BJ (cell line): ENCODE data around the gene CPXM1. TPM values are rescaled to one million over a fixed set of nuclear protein-coding genes. Genes with fewer than 3 reads are reported as not detected.

Source experiments
- CTCF ChIA-PET: fragments of 350-600 bp; formaldehyde crosslinking; extraction: SDS; loops from one replicate; lab custom pipeline; 2021; ENCODE audit warnings: antibody characterized with exemption, inconsistent platforms; lab: Yijun Ruan, JAX
- POLR2A ChIA-PET: fragments of 300-600 bp; sonication (Branson Sonifier 250); formaldehyde crosslinking; extraction: SDS; loops from one replicate; lab custom pipeline; 2021; ENCODE audit warnings: antibody characterized with exemption; lab: Charles Lee
- DNase-seq: peaks from one replicate; pipeline ENCODE4 v3.0.0-alpha.2; 2011; ENCODE audit warnings: low read depth
- H3K27me3 ChIP-seq: 2 replicates; pipeline ENCODE4 v1.6.0; 2011; ENCODE audit warnings: low read length; ENCODE audit not compliant: control insufficient read depth, insufficient read depth
- H3K36me3 ChIP-seq: 2 replicates; pipeline ENCODE4 v1.5.1; 2011; ENCODE audit warnings: low read length; ENCODE audit not compliant: control insufficient read depth, insufficient read depth
- H3K4me3 ChIP-seq: 2 replicates; pipeline ENCODE4 v1.5.1; 2011; ENCODE audit warnings: low read depth, mild to moderate bottlenecking, control low read depth, low read length
- CTCF ChIP-seq: IDR thresholded peaks from 2 replicates; pipeline ENCODE4 v1.5.1; 2011; ENCODE audit warnings: low read depth, mild to moderate bottlenecking, control low read depth, inconsistent platforms, low read length, moderate library complexity; ENCODE audit not compliant: insufficient read depth
- polyA plus RNA-seq: library from polyadenylated mRNA; depleted of rRNA; stranded (reverse); fragments of >200 nt; gene quantifications from 2 replicates; pipeline ENCODE4 v1.2.3, GENCODE V29; 2011; rRNA removed

CPXM1 gene
- polyA plus RNA-seq, 1 experiment: 1.6 TPM

GRCh38 chr20:2746636-2747265 lies 53.7 kb downstream of the CPXM1 start:
- H3K27me3 ChIP-seq: peaks cover 14% of the 10 kb centered on the region
- H3K36me3 ChIP-seq: no peaks in the 10 kb centered on the region
- ChIA-PET POLR2A (no interaction called here), CTCF (interaction anchor here (0.9 kb wide), 1 partner anchor 9 kb away, joined by 4 read pairs; no protein-coding TSS in a partner anchor)
- H3K4me3 ChIP-seq: no peak overlapping the region
- no peak for DNase-seq
- TF ChIP-seq CTCF: no peak

- no peak overlapping the region for H3K4me3 ChIP-seq
- peaks cover 14% of the 10 kb centered on the region for H3K27me3 ChIP-seq
- CTCF ChIA-PET: interaction anchor here (0.9 kb wide), 1 partner anchor 10 kb away, joined by 4 read pairs; no protein-coding TSS in a partner anchor
- POLR2A ChIA-PET: no interaction called here
- DNase-seq: no peak
- no peak for TF ChIP-seq CTCF
- no peaks in the 10 kb centered on the region for H3K36me3 ChIP-seq
Measured at GRCh38 chr20:2745936-2746635, 54.3 kb downstream of the CPXM1 start.

- CTCF ChIA-PET: no interaction called here
- POLR2A ChIA-PET: no interaction called here
- no peak for DNase-seq
Measured at GRCh38 chr20:2745060-2745910, 55.1 kb downstream of the CPXM1 start.

More at GRCh38 chr20:2745060-2745910, 55.1 kb downstream of the CPXM1 start:
- H3K36me3 ChIP-seq: no peaks in the 10 kb centered on the region
- TF ChIP-seq CTCF: no peak
- H3K4me3 ChIP-seq: no peak overlapping the region
- H3K27me3 ChIP-seq: peaks cover 10% of the 10 kb centered on the region

Other genes with a start within 250 kb of the CPXM1 start
- 131 and 136 TPM in 2 replicates for gene NOP56, start 148.0 kb downstream of the CPXM1 start, polyA plus RNA-seq
- 113 and 143 TPM in 2 replicates for gene IDH3B, start 136.4 kb downstream of the CPXM1 start, polyA plus RNA-seq
- gene EBF4, start 107.8 kb downstream of the CPXM1 start, polyA plus RNA-seq: 1.2 and 1.9 TPM in 2 replicates
- gene C20orf141, start 14.4 kb upstream of the CPXM1 start, polyA plus RNA-seq: 0.12 TPM in 1 of 2 replicates, not detected in the other
- gene TMEM239, start 15.7 kb upstream of the CPXM1 start, polyA plus RNA-seq: not detected in 2 replicates
- gene PCED1A, start 40.0 kb upstream of the CPXM1 start, polyA plus RNA-seq: 12.7 and 23.5 TPM in 2 replicates
- 33.5 and 46.8 TPM in 2 replicates for gene VPS16, start 40.1 kb upstream of the CPXM1 start, polyA plus RNA-seq
- 46.2 and 60.9 TPM in 2 replicates for gene PTPRA, start 72.9 kb upstream of the CPXM1 start, polyA plus RNA-seq
- gene GNRH2, start 243.0 kb upstream of the CPXM1 start, polyA plus RNA-seq: not detected in 2 replicates
- gene MRPS26, start 245.4 kb upstream of the CPXM1 start, polyA plus RNA-seq: 27.4 and 37.2 TPM in 2 replicates